HFFc6 (cell line): Measurements from ENCODE around the gene URB1. TPM values are rescaled to one million over a fixed set of nuclear protein-coding genes. Genes with fewer than 3 reads are reported as not detected.
A peak's percentile ranks its signal among the peaks of the same experiment; 100 is the strongest.

ENCODE experiments used
- DNase-seq: peaks from one replicate; pipeline ENCODE4 v3.0.0-alpha.2; 2018
- H3K27ac Mint-ChIP-seq: 2 replicates; pipeline ENCODE4 v1.8.0; 2020; ENCODE audit warnings: mild to moderate bottlenecking, mixed read lengths
- H3K27me3 Mint-ChIP-seq: 2 replicates; pipeline ENCODE4 v1.8.0; 2021; ENCODE audit warnings: mild to moderate bottlenecking, moderate library complexity, mixed read lengths; ENCODE audit not compliant: insufficient read depth
- H3K36me3 Mint-ChIP-seq: 2 replicates; pipeline ENCODE4 v1.8.0; 2021; ENCODE audit warnings: low read depth, mixed read lengths
- H3K4me1 Mint-ChIP-seq: 2 replicates; pipeline ENCODE4 v1.8.0; 2020; ENCODE audit warnings: low read depth, mixed read lengths
- H3K4me3 Mint-ChIP-seq: 2 replicates; pipeline ENCODE4 v1.8.0; 2020; ENCODE audit warnings: mild to moderate bottlenecking, moderate library complexity, mixed read lengths
- H3K9me3 Mint-ChIP-seq: 2 replicates; pipeline ENCODE4 v1.8.0; 2020; ENCODE audit warnings: mild to moderate bottlenecking, mixed read lengths
- total RNA-seq, 6 experiments: library from RNA; stranded (reverse); fragmentation: NEBNext Ultra II Directional; extraction: Animal tissue kit (Norgen Biotek cat#: 25700); gene quantifications; 2 replicates in 1 of 6; 3 replicates in 5 of 6; pipeline ENCODE4 v1.2.3, GENCODE V29; 2021
- TF ChIP-seq, protein P1 (sequence below): fragments of 200-600 bp; sonication (generic); IDR thresholded peaks from 2 replicates; pipeline ENCODE4 v1.5.0; 2021; ENCODE audit warnings: antibody characterized with exemption, mild to moderate bottlenecking

The URB1 gene
- total RNA-seq, 6 experiments from 2014 or later, result 18.4 to 27.0 (median 22.4) TPM

DNA sequence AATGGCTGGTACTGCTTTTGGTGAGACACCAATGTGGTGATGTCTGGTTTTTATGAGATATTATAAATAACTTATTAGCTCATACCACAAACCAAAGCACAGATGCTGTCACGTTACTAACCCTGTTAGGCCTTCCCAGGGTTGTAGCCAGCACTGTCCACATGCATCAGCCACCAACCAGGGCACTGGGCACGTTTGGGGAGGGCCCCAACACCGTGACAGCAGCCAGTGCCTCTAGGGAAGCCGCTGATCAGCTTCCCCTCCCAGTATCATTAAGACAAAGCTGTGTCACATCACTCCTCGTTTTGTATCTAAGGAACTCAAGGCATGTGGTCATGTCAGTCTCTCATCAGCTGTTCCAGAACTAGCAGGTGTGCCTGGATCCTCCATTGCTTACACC is 13.9 kb downstream of the URB1 start:
- TF ChIP-seq, protein P1, sequence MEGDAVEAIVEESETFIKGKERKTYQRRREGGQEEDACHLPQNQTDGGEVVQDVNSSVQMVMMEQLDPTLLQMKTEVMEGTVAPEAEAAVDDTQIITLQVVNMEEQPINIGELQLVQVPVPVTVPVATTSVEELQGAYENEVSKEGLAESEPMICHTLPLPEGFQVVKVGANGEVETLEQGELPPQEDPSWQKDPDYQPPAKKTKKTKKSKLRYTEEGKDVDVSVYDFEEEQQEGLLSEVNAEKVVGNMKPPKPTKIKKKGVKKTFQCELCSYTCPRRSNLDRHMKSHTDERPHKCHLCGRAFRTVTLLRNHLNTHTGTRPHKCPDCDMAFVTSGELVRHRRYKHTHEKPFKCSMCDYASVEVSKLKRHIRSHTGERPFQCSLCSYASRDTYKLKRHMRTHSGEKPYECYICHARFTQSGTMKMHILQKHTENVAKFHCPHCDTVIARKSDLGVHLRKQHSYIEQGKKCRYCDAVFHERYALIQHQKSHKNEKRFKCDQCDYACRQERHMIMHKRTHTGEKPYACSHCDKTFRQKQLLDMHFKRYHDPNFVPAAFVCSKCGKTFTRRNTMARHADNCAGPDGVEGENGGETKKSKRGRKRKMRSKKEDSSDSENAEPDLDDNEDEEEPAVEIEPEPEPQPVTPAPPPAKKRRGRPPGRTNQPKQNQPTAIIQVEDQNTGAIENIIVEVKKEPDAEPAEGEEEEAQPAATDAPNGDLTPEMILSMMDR, result no peak
- DNase-seq, result no peak
- peaks cover 1% of the 10 kb centered on the region; the same call in 1 of the 2 replicates for H3K27me3 Mint-ChIP-seq
- no peak overlapping the region for H3K4me3 Mint-ChIP-seq
- peak overlapping the region; percentile 68 for H3K27ac Mint-ChIP-seq
- H3K36me3 Mint-ChIP-seq, result peaks cover 50% of the 10 kb centered on the region
- H3K4me1 Mint-ChIP-seq, result peaks cover 41% of the 10 kb centered on the region
- H3K9me3 Mint-ChIP-seq, result no peaks in the 10 kb centered on the region

DNA sequence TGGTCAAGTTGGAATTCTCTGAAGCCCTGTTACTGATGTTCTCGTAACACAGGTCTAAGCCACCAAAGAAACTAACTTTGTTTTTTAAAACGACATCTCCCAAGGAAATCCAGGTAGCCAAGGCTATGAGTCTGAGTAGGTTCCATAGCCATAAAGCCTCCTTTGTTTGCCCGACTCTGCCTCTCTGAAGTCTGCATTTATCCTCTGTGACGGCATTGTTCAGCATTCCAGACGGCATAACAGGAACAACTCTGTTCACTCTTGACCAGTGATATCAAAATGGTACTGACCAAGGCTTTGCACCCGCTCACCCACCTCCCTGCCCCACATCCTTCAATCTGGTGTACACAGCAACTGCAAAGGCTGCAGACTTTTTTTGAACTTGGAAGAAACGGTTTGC is 14.8 kb downstream of the URB1 start:
- H3K4me1 Mint-ChIP-seq, result peaks cover 34% of the 10 kb centered on the region
- H3K9me3 Mint-ChIP-seq, result no peaks in the 10 kb centered on the region
- TF ChIP-seq, protein P1, result no peak
- H3K4me3 Mint-ChIP-seq, result no peak overlapping the region
- no peak overlapping the region for H3K27ac Mint-ChIP-seq
- peaks cover 42% of the 10 kb centered on the region for H3K36me3 Mint-ChIP-seq
- no peak for DNase-seq
- H3K27me3 Mint-ChIP-seq, result peaks cover 1% of the 10 kb centered on the region; the same call in 1 of the 2 replicates

DNA sequence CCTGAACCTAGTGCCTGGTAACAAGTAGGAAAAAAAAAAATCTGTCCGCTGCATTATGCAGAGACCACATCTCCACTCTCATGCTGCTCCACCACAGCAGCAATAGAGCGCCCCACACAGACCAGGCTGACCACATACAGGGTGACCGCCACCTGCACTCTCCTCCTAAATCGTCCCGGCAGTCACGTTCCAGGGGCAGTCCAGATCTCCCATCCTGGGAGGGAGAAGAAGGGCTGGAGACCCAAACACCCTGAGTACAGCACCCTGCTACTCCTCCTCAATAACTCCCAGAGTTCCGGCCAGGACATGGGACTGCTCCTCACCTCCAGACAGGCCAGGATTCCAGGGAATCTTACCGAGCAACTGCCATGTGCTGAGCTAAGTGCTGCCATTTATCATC is 15.3 kb downstream of the URB1 start:
- no peak overlapping the region for H3K4me3 Mint-ChIP-seq

DNA sequence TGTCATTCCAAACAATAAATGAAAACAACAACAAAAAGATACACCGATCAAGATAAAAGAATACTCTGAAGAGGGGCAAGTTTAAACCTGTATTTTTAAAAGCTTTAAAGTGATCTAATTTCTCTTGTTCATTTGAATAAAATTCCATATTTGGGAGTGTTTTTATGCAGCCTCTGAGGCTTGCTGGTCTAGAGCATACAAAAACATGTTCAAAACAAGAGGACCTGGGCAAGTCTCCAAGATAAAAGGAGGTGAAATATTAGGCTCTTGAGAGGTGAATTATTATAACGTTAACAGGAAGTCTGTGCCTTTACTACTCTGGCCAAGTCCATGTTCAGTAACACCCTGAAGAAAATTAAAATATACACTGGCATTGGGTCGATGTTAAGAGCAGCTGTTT is 20.1 kb downstream of the URB1 start:
- no peaks in the 10 kb centered on the region for H3K9me3 Mint-ChIP-seq
- no peak for DNase-seq
- H3K4me1 Mint-ChIP-seq, result peaks cover 24% of the 10 kb centered on the region
- TF ChIP-seq, protein P1, result no peak
- H3K4me3 Mint-ChIP-seq, result no peak overlapping the region
- H3K36me3 Mint-ChIP-seq, result peaks cover 31% of the 10 kb centered on the region
- peak overlapping the region; percentile 19; the same call in 1 of the 2 replicates for H3K27ac Mint-ChIP-seq
- H3K27me3 Mint-ChIP-seq, result peaks cover 1% of the 10 kb centered on the region; the same call in 1 of the 2 replicates

More for the DNA sequence above, 15.3 kb downstream of the URB1 start:
- DNase-seq, result no peak
- Mint-ChIP-seq H3K36me3 (peaks cover 40% of the 10 kb centered on the region), H3K27ac (no peak overlapping the region), H3K9me3 (no peaks in the 10 kb centered on the region), H3K4me1 (peaks cover 34% of the 10 kb centered on the region), H3K27me3 (no peaks in the 10 kb centered on the region)
- TF ChIP-seq, protein P1, result no peak

DNA sequence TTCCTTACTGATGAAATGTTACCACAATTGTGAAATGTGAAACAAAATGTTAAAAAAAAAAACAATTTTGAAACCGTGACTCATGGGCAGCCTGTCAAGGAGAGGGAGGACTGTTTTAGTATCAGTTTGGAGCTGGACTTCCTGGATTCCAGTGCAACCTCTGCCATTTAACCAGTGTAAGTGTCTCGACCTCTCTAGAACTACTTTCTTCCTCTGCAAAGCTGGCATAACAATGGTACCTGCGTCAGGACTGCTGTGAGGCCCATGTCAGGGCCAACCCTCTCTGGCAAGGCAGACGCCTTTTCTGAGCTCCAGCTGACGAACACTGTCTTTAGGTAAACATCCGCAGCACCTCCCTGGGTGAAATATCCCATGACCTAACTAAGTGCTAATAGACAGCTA is 20.9 kb downstream of the URB1 start:
- DNase-seq, result peak; percentile 32
- Mint-ChIP-seq H3K27me3 (peaks cover 1% of the 10 kb centered on the region; the same call in 1 of the 2 replicates), H3K27ac (peak overlapping the region; percentile 73), H3K9me3 (no peaks in the 10 kb centered on the region), H3K36me3 (peaks cover 34% of the 10 kb centered on the region), H3K4me1 (peaks cover 24% of the 10 kb centered on the region), H3K4me3 (peak overlapping the region; percentile 39; the same call in 1 of the 2 replicates)
- TF ChIP-seq, protein P1, result no peak
